GM12878 (cell line): Measurements from ENCODE around the gene ASPHD1. TPM values are rescaled to one million over a fixed set of nuclear protein-coding genes. Genes with fewer than 3 reads are reported as not detected.

Experiments used
- ATAC-seq: fragments of 200-7000 bp; cut with Tn5 transposase; 3 replicates; pipeline ENCODE4 v1.9.1; 2020; ENCODE audit warnings: mild to moderate bottlenecking, moderate library complexity
- BruUV-seq: library from RNA; stranded (reverse); fragments of 400-500 nt; replicated peaks from 2 replicates; lab custom pipeline; 2021; lab: Mats Ljungman, UMichigan
- CTCF ChIA-PET: fragments of 300-600 bp; sonication (Branson Sonifier 250); formaldehyde crosslinking; extraction: SDS; loops from one replicate; lab custom pipeline; 2021; ENCODE audit warnings: inconsistent platforms; lab: Yijun Ruan, JAX
- POLR2A ChIA-PET: fragments of 350-600 bp; formaldehyde crosslinking; extraction: SDS; loops from one replicate; lab custom pipeline; 2021; ENCODE audit warnings: inconsistent platforms; lab: Charles Lee
- RAD21 ChIA-PET: fragments of 300-600 bp; sonication (Branson Sonifier 250); formaldehyde crosslinking; loops from one replicate; lab custom pipeline; 2023; ENCODE audit warnings: antibody characterized with exemption; ENCODE audit not compliant: unreplicated experiment; lab: Charles Lee
- SMC1A ChIA-PET: fragments of 300-600 bp; sonication (Branson Sonifier 250); formaldehyde crosslinking; loops from one replicate; lab custom pipeline; 2023; ENCODE audit not compliant: unreplicated experiment, uncharacterized antibody; lab: Charles Lee
- DNase-seq: peaks from one replicate; pipeline ENCODE4 v3.0.0-alpha.2; 2011; ENCODE audit warnings: low read depth, low spot score
- FAIRE-seq: peaks from 3 replicates; lab custom pipeline; 2011; peaks lifted over from hg19 to GRCh38; lab: Jason Lieb, UNC
- H2AFZ ChIP-seq: 2 replicates; pipeline ENCODE4 v1.6.0; 2011; ENCODE audit warnings: low read depth, low read length, control low read depth; ENCODE audit not compliant: control insufficient read depth
- H3K27ac ChIP-seq: 2 replicates; pipeline ENCODE4 v1.5.1; 2011; ENCODE audit warnings: control low read depth; ENCODE audit not compliant: control insufficient read depth, insufficient read depth
- H3K27me3 ChIP-seq, 2 experiments: replicated peaks in 1 of 2; 2 replicates each; pipeline versions ENCODE4 v1.6.0 to v1.6.1; 2011; ENCODE audit warnings: low read length in 1 of 2; ENCODE audit not compliant: control insufficient read depth in 2 of 2, insufficient read depth in 2 of 2
- H3K36me3 ChIP-seq, 2 experiments: 2 replicates each; pipeline ENCODE4 v1.5.1; 2011; ENCODE audit warnings: low read length in 1 of 2; ENCODE audit not compliant: control insufficient read depth in 2 of 2, insufficient read depth in 2 of 2
- H3K4me1 ChIP-seq: 2 replicates; pipeline ENCODE4 v1.6.1; 2011; ENCODE audit warnings: mild to moderate bottlenecking, low read length, moderate library complexity, mixed read lengths; ENCODE audit not compliant: control insufficient read depth, insufficient read depth
- H3K4me2 ChIP-seq: 2 replicates; pipeline ENCODE4 v1.6.0; 2011; ENCODE audit warnings: control low read depth; ENCODE audit not compliant: control insufficient read depth, insufficient read depth
- H3K4me3 ChIP-seq: fragments of 200-600 bp; sonication (generic); 2 replicates; pipeline ENCODE4 v1.5.1; 2016
- H3K79me2 ChIP-seq: 2 replicates; pipeline ENCODE4 v1.6.0; 2011; ENCODE audit warnings: low read length; ENCODE audit not compliant: control insufficient read depth, insufficient read depth
- H3K9ac ChIP-seq: 2 replicates; pipeline ENCODE4 v1.8.0; 2011; ENCODE audit warnings: low read length, control low read depth, mixed read lengths; ENCODE audit not compliant: control insufficient read depth, insufficient read depth
- H3K9me3 ChIP-seq: replicated peaks from 3 replicates; pipeline ENCODE4 v1.5.1; 2011; ENCODE audit warnings: mild to moderate bottlenecking, low read length; ENCODE audit not compliant: control insufficient read depth, insufficient read depth
- H4K20me1 ChIP-seq: 2 replicates; pipeline ENCODE4 v1.6.0; 2011; ENCODE audit not compliant: control insufficient read depth, insufficient read depth
- EED ChIP-seq: sonication (generic); IDR thresholded peaks from 2 replicates; pipeline ENCODE4 v1.6.1; 2016; ENCODE audit warnings: antibody characterized with exemption, low read depth
- FOXK2 ChIP-seq: fragments of 450-650 bp; IDR thresholded peaks from 2 replicates; pipeline ENCODE4 v1.6.1; 2017; ENCODE audit warnings: mild to moderate bottlenecking, moderate library complexity
- MXI1 ChIP-seq: fragments of 150-350 bp; IDR thresholded peaks from 2 replicates; pipeline ENCODE4 v1.6.1; 2011; ENCODE audit warnings: low read depth, mild to moderate bottlenecking, inconsistent platforms, low read length, improper control_type of control experiment
- NR2F1 ChIP-seq: fragments of 450-650 bp; conservative IDR thresholded peaks from 2 replicates; pipeline ENCODE4 v1.6.1; 2017; ENCODE audit warnings: mild to moderate bottlenecking
- PAX5 ChIP-seq: IDR thresholded peaks from 2 replicates; pipeline ENCODE4 v1.6.1; 2011; ENCODE audit warnings: low read depth, low read length, borderline replicate concordance
- SP1 ChIP-seq: IDR thresholded peaks from one replicate; pipeline ENCODE4 v1.6.1; 2011; ENCODE audit warnings: low read depth, low read length
- ZNF384 ChIP-seq: IDR thresholded peaks from 2 replicates; pipeline ENCODE4 v1.6.1; 2012; ENCODE audit warnings: low read depth, mild to moderate bottlenecking, low read length, improper control_type of control experiment, borderline replicate concordance
- WGBS: methylation state at CpG from one replicate; pipeline ENCODE4 v1.1.6; 2016; ENCODE audit warnings: low lambda C conversion rate; ENCODE audit not compliant: insufficient replicate concordance, insufficient coverage; ENCODE audit errors: missing lambda C conversion rate; 5-methylcytosine and 5-hydroxymethylcytosine counted together
- in situ Hi-C: fragments of 300-500 bp; cut with MboI; formaldehyde crosslinking; loops from 9 replicates; pipeline ENCODE4 v1.14.3; 2018; ENCODE audit warnings: mixed read lengths
- intact Hi-C: fragments of 100-400 bp; cut with micrococcal nuclease; formaldehyde crosslinking; loops from one replicate; pipeline ENCODE4 v1.14.2; 2022; ENCODE audit not compliant: unreplicated experiment
- polyA plus RNA-seq, 11 experiments: library from polyadenylated mRNA; depleted of rRNA in 4 of 11; unstranded in 6 of 11; stranded (reverse) in 5 of 11; fragments of >200 nt; fragmentation: Nextera tagmentation in 4 of 11; fragmentation: Illumina TruSeq in 1 of 11; extraction: Ambion mirVana in 4 of 11; extraction: Trizol in 1 of 11; gene quantifications; 1 replicate in 1 of 11; 2 replicates in 10 of 11; pipeline versions ENCODE4 v1.2.1 to v1.2.3, GENCODE V29; 2011 to 2016; ENCODE audit warnings: inconsistent platforms in 2 of 11, missing spikeins in 2 of 11, low read depth in 1 of 11
- total RNA-seq, 4 experiments: library from RNA; depleted of rRNA in 3 of 4; stranded (reverse); fragments of >200 nt in 3 of 4; fragmentation: Illumina TruSeq in 1 of 4; extraction: Trizol in 1 of 4; gene quantifications; 2 replicates each; pipeline versions ENCODE4 v1.2.1 to v1.2.3, GENCODE V29; 2013 to 2021
- TF ChIP-seq, protein P1 (sequence below): fragments of 450-650 bp; IDR thresholded peaks from 2 replicates; pipeline ENCODE4 v1.6.1; 2016; ENCODE audit warnings: mild to moderate bottlenecking
- TF ChIP-seq, protein P2 (sequence below): fragments of 450-650 bp; conservative IDR thresholded peaks from 2 replicates; pipeline ENCODE4 v1.6.1; 2017; ENCODE audit warnings: mild to moderate bottlenecking, moderate library complexity
- TF ChIP-seq, protein P3 (sequence below): IDR thresholded peaks from 2 replicates; pipeline ENCODE4 v1.6.1; 2011; ENCODE audit warnings: borderline replicate concordance, low read depth, mild to moderate bottlenecking, moderate library complexity, mixed read lengths, low read length; ENCODE audit not compliant: insufficient read depth; ENCODE audit errors: extremely low read length
- TF ChIP-seq, protein P4 (sequence below), 3 experiments: IDR thresholded peaks in 2 of 3; conservative IDR thresholded peaks in 1 of 3; 2 replicates each; pipeline ENCODE4 v1.5.1; 2011; ENCODE audit warnings: low read depth in 3 of 3, low read length in 3 of 3, mild to moderate bottlenecking in 3 of 3, control low read depth in 2 of 3, moderate library complexity in 2 of 3, inconsistent platforms in 1 of 3, mixed read lengths in 1 of 3; ENCODE audit not compliant: control insufficient read depth in 2 of 3, insufficient read depth in 1 of 3; ENCODE audit errors: extremely low read depth in 1 of 3
- TF ChIP-seq, protein P5 (sequence below): IDR thresholded peaks from 2 replicates; pipeline ENCODE4 v1.6.1; 2011; ENCODE audit warnings: borderline replicate concordance, low read depth, mild to moderate bottlenecking, moderate library complexity, low read length; ENCODE audit not compliant: insufficient read depth, poor library complexity, severe bottlenecking
- TF ChIP-seq, protein P6 (sequence below): IDR thresholded peaks from 2 replicates; pipeline ENCODE4 v1.6.1; 2012; ENCODE audit warnings: low read depth, low read length, improper control_type of control experiment

Gene ASPHD1
- total and polyA plus RNA-seq, 10 of the 15 experiments (the other 5 are each of a cell fraction or from before 2014, with no cell fraction given), result not detected

DNA sequence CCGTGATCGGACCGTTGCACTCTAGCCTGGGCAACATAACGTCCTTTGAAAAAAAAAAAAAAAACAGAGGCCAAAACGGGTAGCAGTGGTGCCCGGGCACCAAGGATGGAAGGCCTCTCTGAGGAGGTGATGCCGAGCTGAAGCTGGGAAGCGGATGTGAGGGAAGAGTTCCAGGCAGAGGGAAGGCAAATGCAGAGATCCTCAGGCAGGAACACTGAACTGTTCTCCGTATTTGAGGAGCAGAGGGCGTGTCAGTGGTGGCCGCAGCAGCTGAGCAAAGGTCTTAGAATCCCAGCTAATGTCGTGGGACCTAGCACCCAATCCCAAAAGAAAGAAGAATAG lies 26.4 kb downstream of the ASPHD1 start:
- H3K4me3 ChIP-seq, result peak overlapping the region; percentile 97
- peaks cover 0 to 9% of the 10 kb centered on the region in 2 experiments; a peak in 3 of 4 replicates for H3K36me3 ChIP-seq
- peaks cover 13% of the 10 kb centered on the region for H3K79me2 ChIP-seq
- POLR2A ChIA-PET, result interaction anchor here (0.5 to 2.7 kb wide), 22 partner anchors 9 to 1947 kb away, joined by 3 to 15 read pairs (median 4); partner anchors contain the start of genes ALDOA, HIRIP3, INO80E and PAGR1
- H3K27ac ChIP-seq, result peak overlapping the region; percentile 91
- H3K27me3 ChIP-seq, result no peaks in the 10 kb centered on the region
- H3K4me2 ChIP-seq, result peak overlapping the region; percentile 99
- H4K20me1 ChIP-seq, result no peaks in the 10 kb centered on the region
- ATAC-seq (no peak), DNase-seq (no peak), FAIRE-seq (peak; percentile 74)
- no peaks in the 10 kb centered on the region for H3K9me3 ChIP-seq
- WGBS, result 7% methylated on average over 12 of the region's 12 CpGs
- peak overlapping the region; percentile 95 for H3K9ac ChIP-seq
- in situ Hi-C loops, result no loop called here
- peaks cover 11% of the 10 kb centered on the region for H3K4me1 ChIP-seq
- intact Hi-C loops, result loop anchor here (5.0 to 10.0 kb wide), 2 partner anchors 36 to 62 kb away; partner anchors contain the start of genes CDIPT and TMEM219
- SMC1A ChIA-PET, result interaction anchor here (0.6 to 1.7 kb wide), 8 partner anchors 9 to 250 kb away, joined by 3 to 5 read pairs (median 4); no protein-coding TSS in a partner anchor
- H2AFZ ChIP-seq, result peak overlapping the region; percentile 99
- TSS peak; percentile 89 for BruUV-seq
- RAD21 ChIA-PET, result interaction anchor here (0.8 to 1.8 kb wide), 5 partner anchors 35 to 686 kb away, joined by 3 to 9 read pairs (median 4); partner anchors contain the start of genes TAOK2 and TMEM219
- CTCF ChIA-PET, result interaction anchor here (0.7 to 1.7 kb wide), 9 partner anchors 10 to 1334 kb away, joined by 3 to 11 read pairs (median 4); partner anchors contain the start of genes TAOK2 and TMEM219
- TF ChIP-seq, protein P1, sequence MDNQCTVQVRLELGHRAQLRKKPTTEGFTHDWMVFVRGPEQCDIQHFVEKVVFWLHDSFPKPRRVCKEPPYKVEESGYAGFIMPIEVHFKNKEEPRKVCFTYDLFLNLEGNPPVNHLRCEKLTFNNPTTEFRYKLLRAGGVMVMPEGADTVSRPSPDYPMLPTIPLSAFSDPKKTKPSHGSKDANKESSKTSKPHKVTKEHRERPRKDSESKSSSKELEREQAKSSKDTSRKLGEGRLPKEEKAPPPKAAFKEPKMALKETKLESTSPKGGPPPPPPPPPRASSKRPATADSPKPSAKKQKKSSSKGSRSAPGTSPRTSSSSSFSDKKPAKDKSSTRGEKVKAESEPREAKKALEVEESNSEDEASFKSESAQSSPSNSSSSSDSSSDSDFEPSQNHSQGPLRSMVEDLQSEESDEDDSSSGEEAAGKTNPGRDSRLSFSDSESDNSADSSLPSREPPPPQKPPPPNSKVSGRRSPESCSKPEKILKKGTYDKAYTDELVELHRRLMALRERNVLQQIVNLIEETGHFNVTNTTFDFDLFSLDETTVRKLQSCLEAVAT, result 0 out of 2 replicates have a peak, but pooled peaks have one; percentile 16
- TF ChIP-seq, protein P2, sequence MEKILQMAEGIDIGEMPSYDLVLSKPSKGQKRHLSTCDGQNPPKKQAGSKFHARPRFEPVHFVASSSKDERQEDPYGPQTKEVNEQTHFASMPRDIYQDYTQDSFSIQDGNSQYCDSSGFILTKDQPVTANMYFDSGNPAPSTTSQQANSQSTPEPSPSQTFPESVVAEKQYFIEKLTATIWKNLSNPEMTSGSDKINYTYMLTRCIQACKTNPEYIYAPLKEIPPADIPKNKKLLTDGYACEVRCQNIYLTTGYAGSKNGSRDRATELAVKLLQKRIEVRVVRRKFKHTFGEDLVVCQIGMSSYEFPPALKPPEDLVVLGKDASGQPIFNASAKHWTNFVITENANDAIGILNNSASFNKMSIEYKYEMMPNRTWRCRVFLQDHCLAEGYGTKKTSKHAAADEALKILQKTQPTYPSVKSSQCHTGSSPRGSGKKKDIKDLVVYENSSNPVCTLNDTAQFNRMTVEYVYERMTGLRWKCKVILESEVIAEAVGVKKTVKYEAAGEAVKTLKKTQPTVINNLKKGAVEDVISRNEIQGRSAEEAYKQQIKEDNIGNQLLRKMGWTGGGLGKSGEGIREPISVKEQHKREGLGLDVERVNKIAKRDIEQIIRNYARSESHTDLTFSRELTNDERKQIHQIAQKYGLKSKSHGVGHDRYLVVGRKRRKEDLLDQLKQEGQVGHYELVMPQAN, result no peak
- no peak for TF ChIP-seq NR2F1
- 0 out of 2 replicates have a peak, but pooled peaks have one; percentile 23 for TF ChIP-seq ZNF384
- no peak for TF ChIP-seq FOXK2
- TF ChIP-seq, protein P3, sequence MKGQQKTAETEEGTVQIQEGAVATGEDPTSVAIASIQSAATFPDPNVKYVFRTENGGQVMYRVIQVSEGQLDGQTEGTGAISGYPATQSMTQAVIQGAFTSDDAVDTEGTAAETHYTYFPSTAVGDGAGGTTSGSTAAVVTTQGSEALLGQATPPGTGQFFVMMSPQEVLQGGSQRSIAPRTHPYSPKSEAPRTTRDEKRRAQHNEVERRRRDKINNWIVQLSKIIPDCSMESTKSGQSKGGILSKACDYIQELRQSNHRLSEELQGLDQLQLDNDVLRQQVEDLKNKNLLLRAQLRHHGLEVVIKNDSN, result no peak
- TF ChIP-seq, protein P4, sequence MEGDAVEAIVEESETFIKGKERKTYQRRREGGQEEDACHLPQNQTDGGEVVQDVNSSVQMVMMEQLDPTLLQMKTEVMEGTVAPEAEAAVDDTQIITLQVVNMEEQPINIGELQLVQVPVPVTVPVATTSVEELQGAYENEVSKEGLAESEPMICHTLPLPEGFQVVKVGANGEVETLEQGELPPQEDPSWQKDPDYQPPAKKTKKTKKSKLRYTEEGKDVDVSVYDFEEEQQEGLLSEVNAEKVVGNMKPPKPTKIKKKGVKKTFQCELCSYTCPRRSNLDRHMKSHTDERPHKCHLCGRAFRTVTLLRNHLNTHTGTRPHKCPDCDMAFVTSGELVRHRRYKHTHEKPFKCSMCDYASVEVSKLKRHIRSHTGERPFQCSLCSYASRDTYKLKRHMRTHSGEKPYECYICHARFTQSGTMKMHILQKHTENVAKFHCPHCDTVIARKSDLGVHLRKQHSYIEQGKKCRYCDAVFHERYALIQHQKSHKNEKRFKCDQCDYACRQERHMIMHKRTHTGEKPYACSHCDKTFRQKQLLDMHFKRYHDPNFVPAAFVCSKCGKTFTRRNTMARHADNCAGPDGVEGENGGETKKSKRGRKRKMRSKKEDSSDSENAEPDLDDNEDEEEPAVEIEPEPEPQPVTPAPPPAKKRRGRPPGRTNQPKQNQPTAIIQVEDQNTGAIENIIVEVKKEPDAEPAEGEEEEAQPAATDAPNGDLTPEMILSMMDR (IDR thresholded peaks at IDR 0.05 in 2 of 3, conservative IDR thresholded peaks at IDR 0.05 in 1 of 3; ENCODE audit: control insufficient read depth in 2 of 3, extremely low read depth in 1 of 3, insufficient read depth in 1 of 3, low read depth in 3 of 3, low read length in 3 of 3), result no peak
- TF ChIP-seq, protein P5, sequence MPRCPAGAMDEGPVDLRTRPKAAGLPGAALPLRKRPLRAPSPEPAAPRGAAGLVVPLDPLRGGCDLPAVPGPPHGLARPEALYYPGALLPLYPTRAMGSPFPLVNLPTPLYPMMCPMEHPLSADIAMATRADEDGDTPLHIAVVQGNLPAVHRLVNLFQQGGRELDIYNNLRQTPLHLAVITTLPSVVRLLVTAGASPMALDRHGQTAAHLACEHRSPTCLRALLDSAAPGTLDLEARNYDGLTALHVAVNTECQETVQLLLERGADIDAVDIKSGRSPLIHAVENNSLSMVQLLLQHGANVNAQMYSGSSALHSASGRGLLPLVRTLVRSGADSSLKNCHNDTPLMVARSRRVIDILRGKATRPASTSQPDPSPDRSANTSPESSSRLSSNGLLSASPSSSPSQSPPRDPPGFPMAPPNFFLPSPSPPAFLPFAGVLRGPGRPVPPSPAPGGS, result no peak
- TF ChIP-seq EED, result 0 out of 2 replicates have a peak, but pooled peaks have one; percentile 39
- TF ChIP-seq, protein P6, sequence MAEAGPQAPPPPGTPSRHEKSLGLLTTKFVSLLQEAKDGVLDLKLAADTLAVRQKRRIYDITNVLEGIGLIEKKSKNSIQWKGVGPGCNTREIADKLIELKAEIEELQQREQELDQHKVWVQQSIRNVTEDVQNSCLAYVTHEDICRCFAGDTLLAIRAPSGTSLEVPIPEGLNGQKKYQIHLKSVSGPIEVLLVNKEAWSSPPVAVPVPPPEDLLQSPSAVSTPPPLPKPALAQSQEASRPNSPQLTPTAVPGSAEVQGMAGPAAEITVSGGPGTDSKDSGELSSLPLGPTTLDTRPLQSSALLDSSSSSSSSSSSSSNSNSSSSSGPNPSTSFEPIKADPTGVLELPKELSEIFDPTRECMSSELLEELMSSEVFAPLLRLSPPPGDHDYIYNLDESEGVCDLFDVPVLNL, result no peak; the same call in 1 of the 2 replicates
- no peak for TF ChIP-seq PAX5
- TF ChIP-seq MXI1, result peak; percentile 18; the same call in 1 of the 2 replicates
- TF ChIP-seq SP1, result no peak
